Testis (tissue), 2 donors: ENCODE results near the gene PCNT.

Source experiments
- CTCF ChIP-seq, 3 experiments: fragments of 450-650 bp in 2 of 3; fragments of 200-600 bp in 1 of 3; sonication (generic) in 1 of 3; IDR thresholded peaks; one replicate each; pipeline ENCODE4 v1.5.1; 2016 to 2019; ENCODE audit warnings: antibody characterized with exemption in 3 of 3, mild to moderate bottlenecking in 2 of 3, moderate library complexity in 1 of 3
- POLR2A ChIP-seq: fragments of 450-650 bp; IDR thresholded peaks from one replicate; pipeline ENCODE4 v1.6.1; 2017; ENCODE audit warnings: antibody characterized with exemption, mild to moderate bottlenecking, moderate library complexity

- TF ChIP-seq CTCF (IDR thresholded peaks at IDR 0.05): no peak
- TF ChIP-seq POLR2A: no peak
Observed at GRCh38 chr21:46352913-46353312, 29.0 kb downstream of the PCNT start.
